Central memory CD8-positive, alpha-beta T cell (primary cell): Measurements from ENCODE around the gene GALNT16.

Experiments used
- ATAC-seq: fragments of 150-1000 bp; cut with Tn5 transposase; replicated peaks from 2 replicates; pipeline ENCODE4 v1.10.0; 2022; ENCODE audit warnings: mild to moderate bottlenecking, moderate FRiP score, moderate number of reproducible peaks; ENCODE audit not compliant: poor library complexity, severe bottlenecking; ENCODE audit errors: extremely low read depth
- DNase-seq, 2 donors: peaks; one replicate each; pipeline ENCODE4 v3.0.0; 2021; ENCODE audit warnings: low spot score in 2 of 2
- H3K27ac Mint-ChIP-seq: one replicate; pipeline ENCODE4 v1.8.0; 2022; ENCODE audit warnings: low read depth, mild to moderate bottlenecking, moderate library complexity, mixed read lengths
- H3K27me3 Mint-ChIP-seq: one replicate; pipeline ENCODE4 v1.8.0; 2022; ENCODE audit warnings: mixed read lengths
- H3K36me3 Mint-ChIP-seq: one replicate; pipeline ENCODE4 v1.8.0; 2022; ENCODE audit warnings: mild to moderate bottlenecking, moderate library complexity, mixed read lengths; ENCODE audit not compliant: insufficient read depth
- H3K4me1 Mint-ChIP-seq: one replicate; pipeline ENCODE4 v1.8.0; 2022; ENCODE audit warnings: mixed read lengths
- H3K4me3 Mint-ChIP-seq: one replicate; pipeline ENCODE4 v1.8.0; 2022; ENCODE audit warnings: mild to moderate bottlenecking, moderate library complexity, mixed read lengths
- H3K9me3 Mint-ChIP-seq: one replicate; pipeline ENCODE4 v1.8.0; 2022; ENCODE audit warnings: mixed read lengths

The GALNT16 gene

DNA sequence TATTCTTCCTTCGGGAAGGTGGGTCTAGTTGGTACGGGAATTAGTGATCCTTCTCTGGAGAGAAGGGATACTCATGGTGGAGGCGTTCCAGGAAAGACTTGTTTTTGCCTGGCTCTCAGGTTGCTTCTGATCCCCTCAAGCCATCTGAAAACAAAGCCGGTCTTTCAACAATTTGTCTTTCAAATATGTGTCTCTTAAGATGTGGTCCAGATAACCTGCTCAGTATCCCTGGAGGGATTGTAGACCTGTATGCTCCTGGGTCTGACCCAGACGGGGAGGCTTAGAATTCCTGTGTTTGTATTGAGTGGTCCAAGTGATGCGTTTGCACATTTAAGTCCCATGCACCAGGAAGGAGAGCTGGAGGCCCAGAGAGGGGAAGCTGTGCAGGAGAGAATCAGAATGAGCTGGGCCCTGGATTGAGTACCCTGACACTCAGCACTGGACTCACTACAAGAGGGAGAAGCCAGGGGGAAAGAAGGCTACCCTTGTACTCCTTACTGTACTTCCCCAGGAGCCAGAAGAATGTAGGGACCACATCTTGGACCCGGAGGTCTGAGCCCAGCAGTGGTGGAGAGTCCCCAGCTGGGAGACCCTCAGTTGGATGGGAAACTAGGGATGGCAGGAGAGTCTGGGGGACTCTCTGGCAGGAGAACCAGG is 97.7 kb downstream of the GALNT16 start:
- no peak overlapping the region for H3K27ac Mint-ChIP-seq
- no peaks in the 10 kb centered on the region for H3K9me3 Mint-ChIP-seq
- H3K36me3 Mint-ChIP-seq: no peaks in the 10 kb centered on the region
- H3K4me1 Mint-ChIP-seq: peaks cover 16% of the 10 kb centered on the region
- DNase-seq (no peak), ATAC-seq (no peak)
- H3K4me3 Mint-ChIP-seq: no peak overlapping the region
- peaks cover 22% of the 10 kb centered on the region for H3K27me3 Mint-ChIP-seq

GRCh38 chr14:69358233-69358963 is 98.4 kb downstream of the GALNT16 start:
- peaks cover 22% of the 10 kb centered on the region for H3K27me3 Mint-ChIP-seq
- DNase-seq (no peak), ATAC-seq (no peak)
- no peak overlapping the region for H3K27ac Mint-ChIP-seq
- no peaks in the 10 kb centered on the region for H3K36me3 Mint-ChIP-seq
- no peak overlapping the region for H3K4me3 Mint-ChIP-seq
- no peaks in the 10 kb centered on the region for H3K9me3 Mint-ChIP-seq
- peaks cover 16% of the 10 kb centered on the region for H3K4me1 Mint-ChIP-seq

GRCh38 chr14:69358966-69359365 is 99.0 kb downstream of the GALNT16 start:
- Mint-ChIP-seq H3K9me3 (no peaks in the 10 kb centered on the region), H3K4me3 (no peak overlapping the region), H3K27ac (no peak overlapping the region), H3K36me3 (no peaks in the 10 kb centered on the region), H3K27me3 (peaks cover 22% of the 10 kb centered on the region), H3K4me1 (peaks cover 16% of the 10 kb centered on the region)
- DNase-seq: no peak
- ATAC-seq: no peak

DNA sequence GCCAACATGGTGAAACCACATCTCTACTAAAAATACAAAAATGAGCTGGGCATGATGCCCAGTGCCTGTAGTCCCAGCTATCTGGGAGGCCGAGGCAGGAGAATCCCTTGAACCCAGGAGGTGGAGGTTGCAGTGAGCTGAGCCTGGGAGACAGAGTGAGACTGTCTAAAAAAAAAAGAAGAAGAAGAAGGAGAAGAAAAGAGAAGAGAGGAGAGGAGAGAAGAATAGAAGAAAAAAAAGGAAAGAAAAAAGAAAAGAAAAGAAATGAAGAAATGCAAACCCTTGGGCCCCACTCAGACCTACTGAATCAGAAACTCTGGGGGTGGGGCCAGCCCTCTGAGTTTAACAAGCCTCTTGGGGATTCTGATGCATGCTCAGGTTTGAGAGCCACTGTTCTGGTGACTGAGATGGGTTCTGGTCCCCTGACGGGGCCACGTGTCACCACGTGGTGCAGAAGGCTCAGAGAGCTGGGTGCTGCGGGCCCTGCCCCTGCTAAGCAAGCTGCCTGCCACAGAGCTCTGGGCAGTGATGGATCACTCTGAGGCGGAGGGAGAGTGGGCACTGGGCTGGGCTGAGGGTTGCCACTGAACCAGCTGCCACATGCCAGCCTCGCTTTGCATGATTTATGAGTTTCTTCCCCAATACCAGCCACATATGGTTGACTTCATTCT is 100.6 kb downstream of the GALNT16 start:
- no peak for ATAC-seq
- no peaks in the 10 kb centered on the region for H3K9me3 Mint-ChIP-seq
- no peak overlapping the region for H3K27ac Mint-ChIP-seq
- no peak overlapping the region for H3K4me3 Mint-ChIP-seq
- H3K27me3 Mint-ChIP-seq: peaks cover 22% of the 10 kb centered on the region
- no peaks in the 10 kb centered on the region for H3K36me3 Mint-ChIP-seq
- H3K4me1 Mint-ChIP-seq: peaks cover under 1% of the 10 kb centered on the region
- no peak for DNase-seq

GRCh38 chr14:69363055-69363454 is 103.1 kb downstream of the GALNT16 start:
- H3K4me1 Mint-ChIP-seq: no peaks in the 10 kb centered on the region
- no peak overlapping the region for H3K4me3 Mint-ChIP-seq
- no peak for DNase-seq
- no peaks in the 10 kb centered on the region for H3K9me3 Mint-ChIP-seq
- ATAC-seq: no peak
- peaks cover 14% of the 10 kb centered on the region for H3K27me3 Mint-ChIP-seq
- H3K27ac Mint-ChIP-seq: no peak overlapping the region
- H3K36me3 Mint-ChIP-seq: no peaks in the 10 kb centered on the region

GRCh38 chr14:69363964-69364363 is 104.0 kb downstream of the GALNT16 start:
- peaks cover 5% of the 10 kb centered on the region for H3K27me3 Mint-ChIP-seq
- H3K9me3 Mint-ChIP-seq: no peaks in the 10 kb centered on the region
- ATAC-seq (no peak), DNase-seq (no peak)
- H3K4me3 Mint-ChIP-seq: no peak overlapping the region
- no peaks in the 10 kb centered on the region for H3K4me1 Mint-ChIP-seq
- H3K27ac Mint-ChIP-seq: no peak overlapping the region
- no peaks in the 10 kb centered on the region for H3K36me3 Mint-ChIP-seq

DNA sequence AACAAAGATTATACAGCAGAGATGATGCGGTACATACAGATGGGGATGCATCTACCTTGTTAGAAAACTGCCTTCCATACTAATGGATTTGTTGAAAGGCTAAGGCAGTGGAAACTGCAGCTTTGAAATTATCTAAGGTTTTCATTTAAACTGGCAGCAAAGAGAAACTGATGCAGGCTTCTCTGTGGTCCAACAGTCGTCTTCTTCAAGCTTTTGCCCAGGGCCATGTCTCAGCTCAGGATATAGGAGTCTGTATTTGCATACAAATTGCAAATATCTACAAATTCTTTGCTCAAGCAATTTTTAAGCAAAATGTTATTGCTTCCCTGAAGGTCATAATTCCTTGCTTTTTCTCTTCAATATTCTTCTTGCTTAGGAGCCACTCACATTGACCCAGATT is 104.4 kb downstream of the GALNT16 start:
- Mint-ChIP-seq H3K27me3 (peaks cover 1% of the 10 kb centered on the region), H3K9me3 (no peaks in the 10 kb centered on the region), H3K27ac (no peak overlapping the region), H3K4me1 (no peaks in the 10 kb centered on the region), H3K36me3 (no peaks in the 10 kb centered on the region), H3K4me3 (no peak overlapping the region)
- no peak for ATAC-seq
- no peak for DNase-seq

DNA sequence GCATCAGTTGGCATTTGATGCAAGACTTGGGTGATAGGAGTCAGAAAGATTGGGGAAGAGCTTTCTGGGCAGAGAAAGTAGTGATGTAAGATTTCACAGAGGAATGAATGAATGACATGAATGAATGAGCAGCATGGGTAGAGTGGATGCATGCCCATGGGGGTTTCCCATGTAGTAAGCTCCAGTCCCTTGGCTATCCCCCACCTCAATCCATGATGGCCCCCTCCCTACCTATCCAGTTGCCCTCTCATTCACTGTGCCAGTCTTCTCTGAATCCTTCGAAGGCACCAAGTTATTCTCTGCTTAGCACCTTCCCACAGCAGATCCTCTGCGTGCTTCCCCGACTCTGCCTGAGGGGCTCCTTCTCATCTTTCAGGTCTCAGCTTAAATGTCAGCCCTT is 106.1 kb downstream of the GALNT16 start:
- Mint-ChIP-seq H3K27ac (no peak overlapping the region), H3K4me3 (no peak overlapping the region)

DNA sequence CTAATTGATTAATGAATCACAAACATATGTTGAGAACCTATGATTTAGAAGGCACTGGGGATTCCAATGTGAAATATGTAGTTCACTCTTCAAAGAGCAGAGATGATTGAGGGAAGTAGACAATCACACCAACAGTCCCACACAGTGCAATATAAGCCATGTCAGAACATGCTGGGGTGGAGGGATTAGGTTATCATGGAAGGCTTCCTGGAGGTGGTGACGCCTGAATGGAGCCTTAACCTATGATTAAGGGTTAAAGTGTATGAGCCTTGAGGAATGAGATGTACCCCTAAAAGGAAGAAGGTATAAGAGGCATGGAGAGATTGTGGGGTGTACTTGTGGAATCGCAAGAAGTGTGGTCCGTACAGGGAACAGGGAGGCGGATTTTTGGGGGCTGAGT is 106.8 kb downstream of the GALNT16 start:
- Mint-ChIP-seq H3K4me3 (no peak overlapping the region), H3K4me1 (no peaks in the 10 kb centered on the region), H3K27ac (no peak overlapping the region)

More for the DNA sequence above, 106.1 kb downstream of the GALNT16 start:
- no peak for DNase-seq
- no peaks in the 10 kb centered on the region for H3K36me3 Mint-ChIP-seq
- H3K27me3 Mint-ChIP-seq: no peaks in the 10 kb centered on the region
- H3K9me3 Mint-ChIP-seq: no peaks in the 10 kb centered on the region
- no peak for ATAC-seq
- no peaks in the 10 kb centered on the region for H3K4me1 Mint-ChIP-seq

DNA sequence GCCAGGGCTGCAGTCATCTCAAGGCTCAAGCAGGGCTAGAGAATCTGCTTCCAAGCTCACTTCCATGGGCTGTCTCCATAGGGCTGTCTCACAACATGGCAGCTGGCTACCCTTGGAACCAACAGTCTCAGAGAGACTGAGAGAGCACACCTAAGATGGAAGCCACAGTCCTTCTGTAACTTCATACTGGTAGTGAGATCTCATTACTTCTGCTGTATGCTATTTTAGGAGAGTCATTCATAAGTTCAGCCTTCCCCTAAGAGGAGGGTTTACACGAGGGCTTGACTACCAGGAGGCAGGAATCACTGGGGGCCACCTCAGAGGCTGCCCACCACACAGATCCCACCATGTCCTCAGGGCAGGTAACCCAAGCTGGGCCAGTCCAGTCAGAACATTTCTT is 108.4 kb downstream of the GALNT16 start:
- H3K27ac Mint-ChIP-seq: no peak overlapping the region
- no peaks in the 10 kb centered on the region for H3K36me3 Mint-ChIP-seq
- H3K4me1 Mint-ChIP-seq: no peaks in the 10 kb centered on the region
- no peak overlapping the region for H3K4me3 Mint-ChIP-seq
- ATAC-seq (no peak), DNase-seq (no peak)
- no peaks in the 10 kb centered on the region for H3K27me3 Mint-ChIP-seq
- no peaks in the 10 kb centered on the region for H3K9me3 Mint-ChIP-seq

More for the DNA sequence above, 106.8 kb downstream of the GALNT16 start:
- Mint-ChIP-seq H3K36me3 (no peaks in the 10 kb centered on the region), H3K27me3 (no peaks in the 10 kb centered on the region), H3K9me3 (no peaks in the 10 kb centered on the region)
- ATAC-seq (no peak), DNase-seq (no peak)

DNA sequence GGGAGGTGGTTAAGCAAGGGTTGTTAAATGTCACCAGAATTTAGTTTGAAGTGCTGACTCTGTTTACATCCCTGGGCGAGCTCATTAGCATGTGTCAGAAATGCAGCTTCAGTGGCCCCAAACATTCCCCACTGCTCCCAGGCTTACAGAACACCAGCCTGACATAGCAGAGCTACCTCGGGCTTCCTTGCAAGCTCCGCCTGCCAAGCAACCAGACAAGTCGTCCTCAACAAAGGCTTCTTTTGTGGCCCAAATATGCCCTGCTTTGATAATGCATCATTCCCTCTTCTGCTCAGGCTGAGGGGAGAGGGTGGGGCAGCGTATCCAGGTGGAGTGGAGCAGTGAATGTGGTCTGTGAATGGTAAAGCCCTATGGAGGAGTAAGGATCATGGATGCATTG is 110.1 kb downstream of the GALNT16 start:
- no peak overlapping the region for H3K4me3 Mint-ChIP-seq
- ATAC-seq (no peak), DNase-seq (no peak)
- H3K9me3 Mint-ChIP-seq: no peaks in the 10 kb centered on the region
- no peak overlapping the region for H3K27ac Mint-ChIP-seq
- no peaks in the 10 kb centered on the region for H3K27me3 Mint-ChIP-seq
- H3K4me1 Mint-ChIP-seq: no peaks in the 10 kb centered on the region
- no peaks in the 10 kb centered on the region for H3K36me3 Mint-ChIP-seq

- Mint-ChIP-seq H3K4me1 (no peaks in the 10 kb centered on the region), H3K27ac (peak overlapping the region; percentile 14), H3K4me3 (no peak overlapping the region), H3K27me3 (no peaks in the 10 kb centered on the region), H3K36me3 (peaks cover 4% of the 10 kb centered on the region), H3K9me3 (peaks cover 7% of the 10 kb centered on the region)
- ATAC-seq: no peak
- no peak for DNase-seq
Measured at GRCh38 chr14:69372146-69372545, 112.2 kb downstream of the GALNT16 start.

DNA sequence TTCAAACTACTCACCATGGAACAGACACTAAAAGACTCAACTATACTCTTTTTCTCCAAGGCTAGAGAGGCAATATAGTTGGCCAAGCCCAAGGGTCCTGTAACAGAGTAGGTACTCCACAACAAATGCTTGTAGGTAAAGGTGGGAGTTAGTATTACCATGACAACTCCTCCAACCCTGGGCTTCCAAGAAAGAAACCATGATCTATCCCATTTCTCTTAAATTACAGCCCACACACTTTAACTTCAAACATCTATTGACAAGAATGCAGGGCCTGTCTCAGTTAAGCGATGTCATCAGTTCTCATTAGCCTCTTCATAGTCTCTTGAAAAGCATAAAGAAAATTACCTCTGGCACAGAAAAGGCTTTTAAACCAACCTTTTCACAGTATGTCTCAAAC is 113.1 kb downstream of the GALNT16 start:
- Mint-ChIP-seq H3K36me3 (peaks cover 4% of the 10 kb centered on the region), H3K4me3 (no peak overlapping the region), H3K27ac (peak overlapping the region; percentile 16), H3K27me3 (no peaks in the 10 kb centered on the region), H3K4me1 (no peaks in the 10 kb centered on the region), H3K9me3 (peaks cover 7% of the 10 kb centered on the region)
- DNase-seq: no peak
- ATAC-seq: no peak
